ENCODE data around the gene MTMR2. TPM values are rescaled to one million over a fixed set of nuclear protein-coding genes. Genes with fewer than 3 reads are reported as not detected.
"Not testable (repeated sequence)": the region's sequence is repeated elsewhere in the genome, so short reads cannot be mapped to it uniquely, and the experiment has no call there.

MTMR2 gene
- total and polyA plus RNA-seq, 2 experiments from 2014 or later = 22.9 to 36.6 TPM

DNA sequence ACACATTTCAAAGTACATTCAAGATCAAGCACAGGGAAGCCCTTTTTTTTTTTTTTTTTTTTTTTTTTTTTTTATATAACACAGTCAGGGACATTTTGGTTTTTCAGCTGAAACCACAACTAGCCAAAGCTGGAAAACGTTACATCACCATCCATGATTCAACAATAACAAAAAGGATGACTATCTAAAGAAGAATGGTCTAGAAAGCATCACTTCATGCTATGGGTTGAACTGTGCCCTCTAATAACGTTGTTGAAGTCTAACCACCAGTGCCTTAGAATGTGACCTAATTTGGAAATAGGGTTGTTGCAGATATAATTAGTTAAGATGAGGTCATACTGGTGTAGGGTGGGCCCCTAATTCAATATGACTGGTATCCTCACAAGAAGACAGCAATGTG is 46.6 kb downstream of the MTMR2 start:
- 96% methylated on average over 2 of the region's 2 CpGs for whole genome bisulfite sequencing (ENCODE audit: low lambda C conversion rate, missing lambda C conversion rate)

DNA sequence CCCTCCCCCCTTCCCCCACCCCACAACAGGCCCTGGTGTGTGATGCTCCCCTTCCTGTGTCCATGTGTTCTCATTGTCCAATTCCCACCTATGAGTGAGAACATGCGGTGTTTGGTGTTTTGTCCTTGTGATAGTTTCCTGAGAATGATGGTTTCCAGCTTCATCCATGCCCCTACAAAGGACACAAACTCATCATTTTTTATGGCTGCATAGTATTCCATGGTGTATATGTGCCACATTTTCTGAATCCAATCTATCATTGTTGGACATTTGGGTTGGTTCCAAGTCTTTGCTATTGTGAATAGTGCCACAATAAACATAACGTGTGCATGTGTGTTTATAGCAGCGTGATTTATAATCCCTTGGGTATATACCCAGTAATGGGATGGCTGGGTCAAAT is 53.0 kb downstream of the MTMR2 start:
- not testable (repeated sequence) for H3K79me2 ChIP-seq; H3K27me3 ChIP-seq; H3K4me1 ChIP-seq (ENCODE audit: insufficient read depth); H3K4me3 ChIP-seq; H2AFZ ChIP-seq; H3K27ac ChIP-seq; DNase-seq (ENCODE audit: low spot score); H3K9me2 ChIP-seq (replicated peaks; ENCODE audit: insufficient read depth); H3K9me3 ChIP-seq (ENCODE audit: low read depth); H3K4me2 ChIP-seq; H4K20me1 ChIP-seq (ENCODE audit: insufficient read depth, poor library complexity, severe bottlenecking); H3K36me3 ChIP-seq (replicated peaks; ENCODE audit: insufficient read depth, low read depth)
- WGBS (ENCODE audit: low lambda C conversion rate, missing lambda C conversion rate) = 96% methylated on average over 3 of the region's 3 CpGs

More for the DNA sequence above, 46.6 kb downstream of the MTMR2 start:
- DNase-seq (ENCODE audit: low spot score) = no peak
- Histone ChIP-seq H3K4me3 (no peak overlapping the region), H3K27me3 (no peaks in the 10 kb centered on the region), H3K4me2 (no peak overlapping the region), H3K27ac (no peak overlapping the region), H3K9me3 (ENCODE audit: low read depth) (no peaks in the 10 kb centered on the region), H3K4me1 (ENCODE audit: insufficient read depth) (no peaks in the 10 kb centered on the region), H3K79me2 (no peaks in the 10 kb centered on the region), H2AFZ (no peak overlapping the region), H3K9me2 (replicated peaks; ENCODE audit: insufficient read depth) (no peaks in the 10 kb centered on the region), H3K36me3 (replicated peaks; ENCODE audit: insufficient read depth, low read depth) (no peaks in the 10 kb centered on the region), H4K20me1 (ENCODE audit: insufficient read depth, poor library complexity, severe bottlenecking) (no peaks in the 10 kb centered on the region)
- TF ChIP-seq EZH2 (IDR thresholded peaks at IDR 0.05; ENCODE audit: borderline replicate concordance) = no peak
- TF ChIP-seq, protein P1, sequence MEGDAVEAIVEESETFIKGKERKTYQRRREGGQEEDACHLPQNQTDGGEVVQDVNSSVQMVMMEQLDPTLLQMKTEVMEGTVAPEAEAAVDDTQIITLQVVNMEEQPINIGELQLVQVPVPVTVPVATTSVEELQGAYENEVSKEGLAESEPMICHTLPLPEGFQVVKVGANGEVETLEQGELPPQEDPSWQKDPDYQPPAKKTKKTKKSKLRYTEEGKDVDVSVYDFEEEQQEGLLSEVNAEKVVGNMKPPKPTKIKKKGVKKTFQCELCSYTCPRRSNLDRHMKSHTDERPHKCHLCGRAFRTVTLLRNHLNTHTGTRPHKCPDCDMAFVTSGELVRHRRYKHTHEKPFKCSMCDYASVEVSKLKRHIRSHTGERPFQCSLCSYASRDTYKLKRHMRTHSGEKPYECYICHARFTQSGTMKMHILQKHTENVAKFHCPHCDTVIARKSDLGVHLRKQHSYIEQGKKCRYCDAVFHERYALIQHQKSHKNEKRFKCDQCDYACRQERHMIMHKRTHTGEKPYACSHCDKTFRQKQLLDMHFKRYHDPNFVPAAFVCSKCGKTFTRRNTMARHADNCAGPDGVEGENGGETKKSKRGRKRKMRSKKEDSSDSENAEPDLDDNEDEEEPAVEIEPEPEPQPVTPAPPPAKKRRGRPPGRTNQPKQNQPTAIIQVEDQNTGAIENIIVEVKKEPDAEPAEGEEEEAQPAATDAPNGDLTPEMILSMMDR (IDR thresholded peaks at IDR 0.05; ENCODE audit: poor library complexity) = no peak

DNA sequence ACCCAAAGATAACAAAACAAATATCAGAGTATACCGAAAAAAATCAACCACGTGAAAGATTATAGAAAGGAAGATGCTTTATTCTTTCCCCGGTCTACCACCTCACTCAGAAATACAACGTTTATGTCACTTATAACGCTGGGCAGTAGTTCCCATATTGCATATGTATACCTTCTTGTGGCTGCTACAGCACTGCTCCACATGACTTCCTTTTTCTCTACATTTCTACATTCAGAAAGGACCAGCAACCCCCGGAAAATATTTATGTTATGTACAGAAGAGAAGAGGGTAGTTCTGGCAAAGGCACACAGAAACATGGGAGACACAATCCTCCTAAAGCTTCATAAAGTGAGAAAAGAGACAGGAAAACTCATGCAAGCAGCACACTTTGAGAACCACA is 56.8 kb downstream of the MTMR2 start:
- Histone ChIP-seq H4K20me1 (ENCODE audit: insufficient read depth, poor library complexity, severe bottlenecking) (no peaks in the 10 kb centered on the region), H3K27me3 (no peaks in the 10 kb centered on the region), H3K9me2 (replicated peaks; ENCODE audit: insufficient read depth) (no peaks in the 10 kb centered on the region), H3K9me3 (ENCODE audit: low read depth) (no peaks in the 10 kb centered on the region), H2AFZ (no peak overlapping the region), H3K4me3 (no peak overlapping the region), H3K4me2 (no peak overlapping the region), H3K36me3 (replicated peaks; ENCODE audit: insufficient read depth, low read depth) (no peaks in the 10 kb centered on the region), H3K4me1 (ENCODE audit: insufficient read depth) (no peaks in the 10 kb centered on the region), H3K79me2 (no peaks in the 10 kb centered on the region), H3K27ac (no peak overlapping the region)
- TF ChIP-seq EZH2 (IDR thresholded peaks at IDR 0.05; ENCODE audit: borderline replicate concordance) = no peak
- DNase-seq (ENCODE audit: low spot score) = no peak
- WGBS (ENCODE audit: low lambda C conversion rate, missing lambda C conversion rate) = 95% methylated on average over 6 of the region's 6 CpGs

DNA sequence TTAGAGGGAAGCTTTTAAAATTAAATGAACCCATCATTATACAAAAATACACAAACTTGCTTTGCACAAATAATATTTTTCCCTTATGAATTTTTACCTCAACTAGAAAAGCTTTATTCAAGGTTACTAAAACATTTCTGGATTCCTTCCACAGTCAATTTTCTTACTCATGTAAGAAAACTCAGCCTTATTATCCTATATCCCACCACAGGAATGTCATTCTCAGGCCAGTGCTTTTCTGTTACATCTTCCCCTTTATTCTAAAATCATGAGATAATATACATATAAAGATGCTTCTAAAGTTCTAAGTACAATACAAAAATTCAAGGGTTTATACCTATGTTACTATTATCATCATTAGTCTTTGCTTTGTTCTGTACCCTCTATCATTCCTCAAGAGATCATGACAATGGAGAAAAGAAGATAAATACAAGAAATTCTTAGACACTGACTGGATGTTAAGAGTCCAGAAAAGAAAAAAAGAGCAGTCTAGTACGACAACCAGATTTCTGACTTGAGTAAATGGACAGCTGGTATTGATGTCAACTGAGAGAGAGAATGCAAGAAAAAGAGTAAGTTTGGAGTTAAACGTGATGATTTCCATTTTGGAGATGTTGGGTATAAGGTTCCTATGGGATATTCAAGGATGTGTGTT is 60.3 kb downstream of the MTMR2 start:
- DNase-seq (ENCODE audit: low spot score) = no peak
- WGBS (ENCODE audit: low lambda C conversion rate, missing lambda C conversion rate) = 86% methylated on average over 2 of the region's 2 CpGs
- Histone ChIP-seq H3K4me2 (no peak overlapping the region), H4K20me1 (ENCODE audit: insufficient read depth, poor library complexity, severe bottlenecking) (no peaks in the 10 kb centered on the region), H3K36me3 (replicated peaks; ENCODE audit: insufficient read depth, low read depth) (no peaks in the 10 kb centered on the region), H3K27me3 (no peaks in the 10 kb centered on the region), H3K4me3 (no peak overlapping the region), H3K79me2 (no peaks in the 10 kb centered on the region), H3K4me1 (ENCODE audit: insufficient read depth) (no peaks in the 10 kb centered on the region), H2AFZ (no peak overlapping the region), H3K9me3 (ENCODE audit: low read depth) (no peaks in the 10 kb centered on the region), H3K9me2 (replicated peaks; ENCODE audit: insufficient read depth) (no peaks in the 10 kb centered on the region), H3K27ac (no peak overlapping the region)
- TF ChIP-seq EZH2 (IDR thresholded peaks at IDR 0.05; ENCODE audit: borderline replicate concordance) (no peak), EZH2phosphoT487 (IDR thresholded peaks at IDR 0.05; ENCODE audit: low read depth, severe bottlenecking, unreplicated experiment) (no peak)
- TF ChIP-seq, protein P1 (IDR thresholded peaks at IDR 0.05; ENCODE audit: poor library complexity) = no peak

DNA sequence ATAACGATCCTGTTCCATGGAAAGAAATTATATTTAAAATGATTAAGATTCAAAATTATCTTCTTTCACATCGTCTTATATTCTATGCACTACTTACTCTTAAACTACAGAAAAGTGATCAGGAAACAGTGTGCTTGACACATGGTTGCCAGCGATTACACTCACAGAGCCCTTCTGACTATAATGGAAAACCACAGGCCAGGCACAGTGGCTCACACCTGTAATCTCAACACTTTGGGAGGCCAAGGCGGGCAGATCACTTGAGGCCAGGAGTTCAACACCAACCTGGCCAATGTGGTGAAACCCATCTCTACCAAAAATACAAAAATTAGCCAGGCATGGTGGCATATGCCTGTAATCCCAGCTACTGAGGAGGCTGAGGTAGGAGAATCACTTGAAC is 63.9 kb downstream of the MTMR2 start:
- not testable (repeated sequence) for H3K9me2 ChIP-seq (replicated peaks; ENCODE audit: insufficient read depth); H3K36me3 ChIP-seq (replicated peaks; ENCODE audit: insufficient read depth, low read depth); H2AFZ ChIP-seq; DNase-seq (ENCODE audit: low spot score); H3K4me3 ChIP-seq; H3K4me1 ChIP-seq (ENCODE audit: insufficient read depth); H3K4me2 ChIP-seq; H3K79me2 ChIP-seq; H3K9me3 ChIP-seq (ENCODE audit: low read depth); H3K27ac ChIP-seq; H3K27me3 ChIP-seq; H4K20me1 ChIP-seq (ENCODE audit: insufficient read depth, poor library complexity, severe bottlenecking)
- WGBS (ENCODE audit: low lambda C conversion rate, missing lambda C conversion rate) = 95% methylated on average over 4 of the region's 4 CpGs

DNA sequence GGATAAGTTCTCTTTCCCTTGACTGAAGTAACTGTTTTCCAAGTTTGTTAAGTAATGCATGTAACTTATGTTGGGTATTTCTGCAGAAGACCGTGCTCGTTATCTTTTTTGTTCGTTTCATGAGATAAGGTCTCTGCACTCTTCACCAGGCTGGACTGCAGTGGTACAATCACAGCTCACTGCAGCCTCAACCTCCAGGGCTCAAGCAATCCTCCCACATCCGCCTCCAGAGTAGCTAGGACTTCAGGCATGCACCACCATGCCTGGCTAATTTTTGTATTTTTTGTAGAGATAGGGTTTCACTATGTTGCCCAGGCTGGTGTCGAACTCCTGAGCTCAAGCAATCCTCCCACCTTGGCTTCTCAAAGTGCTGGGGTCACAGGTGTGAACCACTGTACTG is 69.5 kb downstream of the MTMR2 start:
- not testable (repeated sequence) for H3K9me3 ChIP-seq (ENCODE audit: low read depth); H2AFZ ChIP-seq; H4K20me1 ChIP-seq (ENCODE audit: insufficient read depth, poor library complexity, severe bottlenecking); H3K36me3 ChIP-seq (replicated peaks; ENCODE audit: insufficient read depth, low read depth); H3K27me3 ChIP-seq; H3K4me2 ChIP-seq; H3K9me2 ChIP-seq (replicated peaks; ENCODE audit: insufficient read depth); H3K27ac ChIP-seq; H3K4me1 ChIP-seq (ENCODE audit: insufficient read depth); H3K4me3 ChIP-seq; H3K79me2 ChIP-seq; DNase-seq (ENCODE audit: low spot score)
- WGBS (ENCODE audit: low lambda C conversion rate, missing lambda C conversion rate) = 72% methylated on average over 5 of the region's 5 CpGs

Measured in hepatocyte (in vitro differentiated cells).